Mesothelial cell of epicardium (in vitro differentiated cells): ENCODE data around the gene KLHL17. TPM values are rescaled to one million over a fixed set of nuclear protein-coding genes. Genes with fewer than 3 reads are reported as not detected.
A peak's percentile ranks its signal among the peaks of the same experiment; 100 is the strongest.
"Not testable (repeated sequence)": the region's sequence is repeated elsewhere in the genome, so short reads cannot be mapped to it uniquely, and the experiment has no call there.

Experiments used
- DNase-seq, 2 experiments: peaks; one replicate each; pipeline ENCODE4 v3.0.0; 2021; ENCODE audit warnings: low spot score in 2 of 2; ENCODE audit not compliant: unreplicated experiment in 2 of 2
- H3K27ac Mint-ChIP-seq: 2 replicates; pipeline ENCODE4 v1.8.0; 2021; ENCODE audit warnings: mixed read lengths
- H3K27me3 Mint-ChIP-seq: 2 replicates; pipeline ENCODE4 v1.8.0; 2021; ENCODE audit warnings: low read depth, mixed read lengths
- H3K36me3 Mint-ChIP-seq: 2 replicates; pipeline ENCODE4 v1.8.0; 2021; ENCODE audit warnings: mixed read lengths
- H3K4me1 Mint-ChIP-seq: 2 replicates; pipeline ENCODE4 v1.8.0; 2021; ENCODE audit warnings: mixed read lengths
- H3K4me3 Mint-ChIP-seq: 2 replicates; pipeline ENCODE4 v1.8.0; 2021; ENCODE audit warnings: mild to moderate bottlenecking, moderate library complexity, mixed read lengths
- H3K9me3 Mint-ChIP-seq: 2 replicates; pipeline ENCODE4 v1.8.0; 2021; ENCODE audit warnings: mixed read lengths
- total RNA-seq: library from RNA; stranded (reverse); gene quantifications from 3 replicates; pipeline ENCODE4 v1.2.1, GENCODE V29; 2021
- TF ChIP-seq, protein P1 (sequence below): fragments of 200-600 bp; sonication (generic); IDR thresholded peaks from one replicate; pipeline ENCODE4 v1.5.0; 2021; ENCODE audit warnings: antibody characterized with exemption; ENCODE audit not compliant: unreplicated experiment

Gene KLHL17
- total RNA-seq, 1 donor from 2014 or later: 47.0 TPM

DNA sequence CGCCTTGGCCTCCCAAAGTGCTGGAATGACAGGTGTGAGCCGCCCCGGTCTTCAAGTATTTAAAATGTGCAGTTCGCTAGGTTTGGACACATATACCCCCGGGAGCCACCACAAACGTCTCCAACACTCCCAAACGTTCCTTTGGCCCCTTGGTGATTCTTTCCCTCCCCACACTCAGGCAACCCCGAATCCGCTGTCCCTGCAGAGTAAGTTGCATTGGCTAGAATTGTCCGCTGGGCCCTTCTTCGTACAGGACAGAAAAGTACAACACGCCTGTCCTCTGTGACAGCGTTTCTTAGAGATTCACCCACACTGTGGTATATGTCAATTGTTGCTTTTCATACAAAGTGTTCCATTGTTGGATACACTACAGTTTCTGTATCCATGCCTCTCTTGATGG, 24.7 kb downstream of the KLHL17 start:
- Mint-ChIP-seq H3K27me3 (peaks cover 34% of the 10 kb centered on the region), H3K4me1 (no peaks in the 10 kb centered on the region), H3K27ac (no peak overlapping the region), H3K9me3 (peaks cover 9% of the 10 kb centered on the region), H3K36me3 (no peaks in the 10 kb centered on the region), H3K4me3 (no peak overlapping the region)
- TF ChIP-seq, protein P1, sequence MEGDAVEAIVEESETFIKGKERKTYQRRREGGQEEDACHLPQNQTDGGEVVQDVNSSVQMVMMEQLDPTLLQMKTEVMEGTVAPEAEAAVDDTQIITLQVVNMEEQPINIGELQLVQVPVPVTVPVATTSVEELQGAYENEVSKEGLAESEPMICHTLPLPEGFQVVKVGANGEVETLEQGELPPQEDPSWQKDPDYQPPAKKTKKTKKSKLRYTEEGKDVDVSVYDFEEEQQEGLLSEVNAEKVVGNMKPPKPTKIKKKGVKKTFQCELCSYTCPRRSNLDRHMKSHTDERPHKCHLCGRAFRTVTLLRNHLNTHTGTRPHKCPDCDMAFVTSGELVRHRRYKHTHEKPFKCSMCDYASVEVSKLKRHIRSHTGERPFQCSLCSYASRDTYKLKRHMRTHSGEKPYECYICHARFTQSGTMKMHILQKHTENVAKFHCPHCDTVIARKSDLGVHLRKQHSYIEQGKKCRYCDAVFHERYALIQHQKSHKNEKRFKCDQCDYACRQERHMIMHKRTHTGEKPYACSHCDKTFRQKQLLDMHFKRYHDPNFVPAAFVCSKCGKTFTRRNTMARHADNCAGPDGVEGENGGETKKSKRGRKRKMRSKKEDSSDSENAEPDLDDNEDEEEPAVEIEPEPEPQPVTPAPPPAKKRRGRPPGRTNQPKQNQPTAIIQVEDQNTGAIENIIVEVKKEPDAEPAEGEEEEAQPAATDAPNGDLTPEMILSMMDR: no peak
- no peak for DNase-seq

DNA sequence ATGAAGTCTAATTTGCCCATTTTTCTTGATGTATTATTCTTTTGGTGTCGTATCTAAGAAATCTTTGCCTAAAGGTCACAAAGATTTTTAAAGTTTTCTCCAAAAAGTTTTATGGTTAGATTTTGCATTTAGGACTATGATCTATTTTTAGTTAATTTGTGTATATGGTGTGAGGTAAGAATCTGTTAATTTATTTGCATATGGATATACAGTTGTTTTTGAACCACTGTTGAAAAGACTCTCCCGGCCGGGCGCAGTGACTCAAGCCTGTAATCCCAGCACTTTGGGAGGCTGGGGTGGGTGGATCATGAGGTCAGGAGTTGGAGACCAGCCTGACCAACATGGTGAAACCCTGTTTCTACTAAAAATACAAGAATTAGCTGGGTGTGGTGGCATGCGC, 27.7 kb downstream of the KLHL17 start:
- H3K36me3 Mint-ChIP-seq, H3K27ac Mint-ChIP-seq: not testable (repeated sequence)
- peaks cover 37% of the 10 kb centered on the region for H3K27me3 Mint-ChIP-seq

DNA sequence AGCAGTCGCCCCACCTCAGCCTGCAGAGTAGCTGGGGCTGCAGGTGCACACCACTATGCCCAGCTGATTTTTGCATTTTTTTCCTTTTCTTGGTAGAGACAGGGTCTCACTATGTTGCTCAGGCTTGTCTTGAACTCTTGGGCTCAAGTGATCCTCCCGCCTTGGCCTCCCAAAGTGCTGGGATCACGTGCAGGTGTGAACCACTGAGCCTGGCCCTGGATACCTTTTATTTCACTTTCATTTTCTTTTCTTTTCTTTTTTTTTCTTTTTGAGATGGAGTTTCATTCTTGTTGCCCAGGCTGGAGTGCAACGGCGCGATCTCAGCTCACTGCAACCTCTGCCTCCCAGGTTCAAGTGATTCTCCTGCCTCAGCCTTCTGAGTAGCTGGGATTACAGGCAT, 30.9 kb downstream of the KLHL17 start:
- Mint-ChIP-seq H3K27me3 (peaks cover 30% of the 10 kb centered on the region), H3K9me3 (peaks cover 19% of the 10 kb centered on the region)
- not testable (repeated sequence) for H3K36me3 Mint-ChIP-seq, H3K4me3 Mint-ChIP-seq, H3K4me1 Mint-ChIP-seq, DNase-seq, H3K27ac Mint-ChIP-seq

More for the DNA sequence above, 27.7 kb downstream of the KLHL17 start:
- H3K4me3 Mint-ChIP-seq, H3K4me1 Mint-ChIP-seq, DNase-seq: not testable (repeated sequence)
- H3K9me3 Mint-ChIP-seq: peaks cover 19% of the 10 kb centered on the region

DNA sequence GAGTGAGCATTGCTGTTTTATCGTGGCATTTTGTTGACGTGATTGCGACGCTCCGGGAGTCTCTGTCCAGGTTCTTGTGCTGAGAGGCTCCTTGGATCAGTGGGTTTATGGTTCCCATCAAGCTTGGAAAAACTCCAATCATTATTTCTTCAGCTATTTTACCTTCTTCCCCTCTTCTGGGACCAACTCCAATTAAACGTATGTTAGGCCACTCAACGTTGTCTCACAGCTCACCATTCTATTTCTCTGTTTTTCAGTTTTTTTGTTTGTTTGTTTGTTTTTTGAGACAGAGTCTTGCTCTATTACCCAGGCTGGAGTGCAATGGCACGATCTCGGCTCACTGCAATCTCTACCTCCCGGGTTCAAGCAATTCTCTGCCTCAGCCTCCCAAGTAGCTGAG, 31.5 kb downstream of the KLHL17 start:
- Mint-ChIP-seq H3K36me3 (peaks cover 4% of the 10 kb centered on the region), H3K27me3 (peaks cover 30% of the 10 kb centered on the region), H3K4me1 (peaks cover 7% of the 10 kb centered on the region), H3K4me3 (no peak overlapping the region), H3K9me3 (peaks cover 19% of the 10 kb centered on the region), H3K27ac (no peak overlapping the region)
- DNase-seq: no peak
- TF ChIP-seq, protein P1: no peak

DNA sequence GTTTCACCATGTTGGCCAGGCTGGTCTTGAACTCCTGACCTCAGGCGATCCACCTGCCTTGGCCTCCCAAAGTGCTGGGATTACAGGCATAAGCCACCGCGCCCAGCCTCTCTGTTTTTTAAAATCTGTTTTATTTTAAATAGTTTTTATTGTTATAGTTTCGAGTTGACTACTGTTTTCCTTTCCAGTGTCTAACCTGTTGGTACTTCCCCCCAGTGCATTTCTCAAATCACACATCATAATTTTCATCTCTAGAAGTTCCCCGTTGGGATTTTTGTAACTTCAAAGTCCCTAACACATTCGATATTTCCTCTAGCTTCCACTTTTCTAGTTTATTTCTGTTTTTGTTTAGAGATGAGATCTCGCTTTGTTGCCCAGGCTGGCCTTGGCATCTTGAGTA, 32.0 kb downstream of the KLHL17 start:
- TF ChIP-seq, protein P1: no peak
- DNase-seq: no peak
- Mint-ChIP-seq H3K4me3 (no peak overlapping the region), H3K4me1 (peaks cover 11% of the 10 kb centered on the region), H3K27ac (no peak overlapping the region), H3K9me3 (peaks cover 19% of the 10 kb centered on the region), H3K36me3 (peaks cover 4% of the 10 kb centered on the region), H3K27me3 (peaks cover 32% of the 10 kb centered on the region)

DNA sequence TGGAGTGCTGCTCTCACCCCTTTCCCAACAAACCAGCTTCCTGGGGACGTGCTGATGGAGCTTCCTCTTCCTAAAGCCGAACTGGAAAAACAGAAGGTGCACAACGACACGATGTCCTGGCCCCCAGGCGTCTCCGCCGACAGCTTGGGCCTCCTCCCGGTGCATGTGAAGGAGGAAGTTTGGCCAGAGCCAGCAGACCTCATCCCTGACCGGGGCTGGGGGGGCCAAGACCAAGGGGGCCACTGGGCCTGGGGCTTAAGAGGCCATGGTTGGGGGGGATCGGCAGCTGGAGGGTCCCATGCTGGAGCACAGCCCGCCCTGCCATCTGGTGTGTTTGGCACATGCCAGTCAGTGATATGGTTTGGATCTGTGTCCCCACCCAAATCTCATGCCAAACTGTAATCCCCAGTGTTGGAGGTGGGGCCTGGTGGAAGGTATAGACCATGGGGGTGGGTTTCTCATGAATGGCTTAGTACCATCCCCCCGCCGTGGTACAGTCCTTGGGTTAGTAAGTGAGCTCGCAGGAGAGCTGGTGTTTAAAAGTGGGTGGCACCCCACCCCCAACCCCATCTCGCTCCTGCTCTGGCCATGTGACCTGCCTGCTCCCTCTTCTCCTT, 33.1 kb downstream of the KLHL17 start:
- H3K27ac Mint-ChIP-seq: no peak overlapping the region
- TF ChIP-seq, protein P1: no peak
- no peak for DNase-seq
- peaks cover 19% of the 10 kb centered on the region for H3K9me3 Mint-ChIP-seq
- H3K4me3 Mint-ChIP-seq: no peak overlapping the region
- peaks cover 31% of the 10 kb centered on the region for H3K27me3 Mint-ChIP-seq
- peaks cover 14% of the 10 kb centered on the region for H3K4me1 Mint-ChIP-seq
- H3K36me3 Mint-ChIP-seq: peaks cover 4% of the 10 kb centered on the region

DNA sequence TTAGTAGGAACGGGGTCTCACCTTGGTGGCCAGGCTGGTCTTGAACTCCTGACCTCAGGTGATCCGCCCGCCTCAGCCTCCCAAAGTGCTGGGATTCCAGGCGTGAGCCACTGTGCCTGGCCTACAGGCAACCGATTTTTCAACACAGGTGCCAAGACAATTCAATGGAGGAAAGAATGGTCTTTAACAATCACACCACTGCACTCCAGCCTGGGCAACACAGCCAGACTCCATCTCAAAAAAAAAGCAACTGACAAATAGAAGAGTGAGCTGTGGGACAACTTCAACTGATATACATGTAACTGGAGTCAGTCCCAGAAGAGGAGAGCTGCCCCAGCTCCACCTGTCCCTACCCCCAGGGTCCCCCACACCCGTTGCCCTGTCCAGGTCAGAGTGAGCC, 34.2 kb downstream of the KLHL17 start:
- not testable (repeated sequence) for H3K4me3 Mint-ChIP-seq, DNase-seq, H3K36me3 Mint-ChIP-seq
- Mint-ChIP-seq H3K27me3 (peaks cover 20% of the 10 kb centered on the region), H3K4me1 (peaks cover 14% of the 10 kb centered on the region), H3K9me3 (peaks cover 11% of the 10 kb centered on the region), H3K27ac (peak overlapping the region; percentile 50)
